ENCODE results near the gene SLC29A3.
A peak's percentile ranks its signal among the peaks of the same experiment; 100 is the strongest.

- no peak for TF ChIP-seq FOXP2 (optimal IDR thresholded peaks at IDR 0.05; ENCODE audit: borderline replicate concordance, extremely low read depth, extremely low read length, insufficient read depth)
- TF ChIP-seq, protein P1, sequence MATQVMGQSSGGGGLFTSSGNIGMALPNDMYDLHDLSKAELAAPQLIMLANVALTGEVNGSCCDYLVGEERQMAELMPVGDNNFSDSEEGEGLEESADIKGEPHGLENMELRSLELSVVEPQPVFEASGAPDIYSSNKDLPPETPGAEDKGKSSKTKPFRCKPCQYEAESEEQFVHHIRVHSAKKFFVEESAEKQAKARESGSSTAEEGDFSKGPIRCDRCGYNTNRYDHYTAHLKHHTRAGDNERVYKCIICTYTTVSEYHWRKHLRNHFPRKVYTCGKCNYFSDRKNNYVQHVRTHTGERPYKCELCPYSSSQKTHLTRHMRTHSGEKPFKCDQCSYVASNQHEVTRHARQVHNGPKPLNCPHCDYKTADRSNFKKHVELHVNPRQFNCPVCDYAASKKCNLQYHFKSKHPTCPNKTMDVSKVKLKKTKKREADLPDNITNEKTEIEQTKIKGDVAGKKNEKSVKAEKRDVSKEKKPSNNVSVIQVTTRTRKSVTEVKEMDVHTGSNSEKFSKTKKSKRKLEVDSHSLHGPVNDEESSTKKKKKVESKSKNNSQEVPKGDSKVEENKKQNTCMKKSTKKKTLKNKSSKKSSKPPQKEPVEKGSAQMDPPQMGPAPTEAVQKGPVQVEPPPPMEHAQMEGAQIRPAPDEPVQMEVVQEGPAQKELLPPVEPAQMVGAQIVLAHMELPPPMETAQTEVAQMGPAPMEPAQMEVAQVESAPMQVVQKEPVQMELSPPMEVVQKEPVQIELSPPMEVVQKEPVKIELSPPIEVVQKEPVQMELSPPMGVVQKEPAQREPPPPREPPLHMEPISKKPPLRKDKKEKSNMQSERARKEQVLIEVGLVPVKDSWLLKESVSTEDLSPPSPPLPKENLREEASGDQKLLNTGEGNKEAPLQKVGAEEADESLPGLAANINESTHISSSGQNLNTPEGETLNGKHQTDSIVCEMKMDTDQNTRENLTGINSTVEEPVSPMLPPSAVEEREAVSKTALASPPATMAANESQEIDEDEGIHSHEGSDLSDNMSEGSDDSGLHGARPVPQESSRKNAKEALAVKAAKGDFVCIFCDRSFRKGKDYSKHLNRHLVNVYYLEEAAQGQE (IDR thresholded peaks at IDR 0.05; ENCODE audit: insufficient read depth in 1 of 2, low read depth in 2 of 2, low read length in 2 of 2), result 0 out of 4 replicates have a peak, but pooled peaks of 1 of the 2 experiments have one; percentile 13
- TF ChIP-seq POLR2AphosphoS5 (IDR thresholded peaks at IDR 0.05; ENCODE audit: low read depth, low read length), result no peak
- no peak for TF ChIP-seq TAF1 (IDR thresholded peaks at IDR 0.05; ENCODE audit: borderline replicate concordance, insufficient read depth, low read length)
- TF ChIP-seq SIN3A (IDR thresholded peaks at IDR 0.05; ENCODE audit: borderline replicate concordance, insufficient read depth, low read length), result no peak
Measured at GRCh38 chr10:71272056-71272771, 46.8 kb upstream of the SLC29A3 start.

Measured in PFSK-1 (cell line).